Stimulated activated CD4-positive, alpha-beta T cell treated with anti-CD3 and anti-CD28 coated beads, Interleukin-12 subunit alpha, Interleukin-12 subunit beta, amount 100 ng/mL, for 48 hours (primary cell): ENCODE measurements around the gene PTPA.
"Not testable (repeated sequence)": the region's sequence is repeated elsewhere in the genome, so short reads cannot be mapped to it uniquely, and the experiment has no call there.

Source experiments
- DNase-seq, 3 donors: peaks; one replicate each; pipeline ENCODE4 v3.0.0-alpha.2; 2020; ENCODE audit warnings: low read depth in 2 of 3, low spot score in 1 of 3

PTPA gene

DNA sequence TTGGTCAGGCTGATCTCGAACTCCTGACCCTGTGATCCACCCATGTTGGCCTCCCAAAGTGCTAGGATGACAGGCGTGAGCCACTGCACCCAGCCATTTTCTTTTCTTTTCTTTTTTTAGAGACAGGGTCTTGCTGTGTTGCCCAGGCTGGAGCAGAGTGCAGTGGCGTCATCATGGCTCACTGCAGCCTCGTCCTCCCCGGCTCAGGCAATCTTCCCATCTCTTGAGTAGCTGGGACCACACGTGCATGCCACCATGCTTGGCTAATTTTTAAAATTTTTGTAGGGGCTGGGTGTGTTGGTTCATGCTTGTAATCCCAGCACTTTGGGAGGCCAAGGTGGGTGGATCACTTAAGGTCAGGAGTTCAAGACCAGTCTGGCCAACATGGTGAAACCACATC, 85.8 kb downstream of the PTPA start:
- DNase-seq = not testable (repeated sequence)

- no peak for DNase-seq
Observed at GRCh38 chr9:129197978-129198318, 86.7 kb downstream of the PTPA start.
